IPS DF 4.7 (cell line): ENCODE results near the gene CCL19.
A peak's percentile ranks its signal among the peaks of the same experiment; 100 is the strongest.
"Not testable (repeated sequence)": the region's sequence is repeated elsewhere in the genome, so short reads cannot be mapped to it uniquely, and the experiment has no call there.

Experiments used
- DNase-seq: peaks from one replicate; pipeline ENCODE4 v3.0.0-alpha.2; 2013; ENCODE audit warnings: low spot score; ENCODE audit errors: extremely low read depth

CCL19 gene

GRCh38 chr9:34690983-34691935, at the start of gene CCL19:
CCL19 (minus strand) TSS chr9:34691276; CDS start chr9:34691139, 137 bp downstream.
- DNase-seq = no peak

- not testable (repeated sequence) for DNase-seq
Observed at GRCh38 chr9:34740176-34740575, 49.1 kb upstream of the CCL19 start.

- no peak for DNase-seq
Observed at GRCh38 chr9:34737677-34738260, 46.7 kb upstream of the CCL19 start.

- no peak for DNase-seq
Observed at GRCh38 chr9:34734720-34735119, 43.6 kb upstream of the CCL19 start.

GRCh38 chr9:34732886-34733285, 41.8 kb upstream of the CCL19 start:
- no peak for DNase-seq

GRCh38 chr9:34732478-34732877, 41.4 kb upstream of the CCL19 start:
- no peak for DNase-seq

- no peak for DNase-seq
Observed at GRCh38 chr9:34723141-34723540, 32.1 kb upstream of the CCL19 start.

GRCh38 chr9:34719769-34720025, 28.6 kb upstream of the CCL19 start:
- not testable (repeated sequence) for DNase-seq

- no peak for DNase-seq
Observed at GRCh38 chr9:34719021-34719768, 28.1 kb upstream of the CCL19 start.

- no peak for DNase-seq
Observed at GRCh38 chr9:34717996-34718614, 27.0 kb upstream of the CCL19 start.

GRCh38 chr9:34716711-34717110, 25.6 kb upstream of the CCL19 start:
- DNase-seq = no peak

GRCh38 chr9:34715639-34716215, 24.7 kb upstream of the CCL19 start:
- no peak for DNase-seq

GRCh38 chr9:34714007-34714406, 22.9 kb upstream of the CCL19 start:
- DNase-seq = no peak

- no peak for DNase-seq
Observed at GRCh38 chr9:34712140-34712539, 21.1 kb upstream of the CCL19 start.

GRCh38 chr9:34710023-34710422, 18.9 kb upstream of the CCL19 start, which contains the start of gene CCL21:
CCL21 (minus strand) TSS chr9:34710136; CDS start chr9:34710066, 70 bp downstream.
- DNase-seq = no peak

- no peak for DNase-seq
Observed at GRCh38 chr9:34709196-34709978, 18.3 kb upstream of the CCL19 start.

- no peak for DNase-seq
Observed at GRCh38 chr9:34707130-34707529, 16.1 kb upstream of the CCL19 start.

- DNase-seq = peak; percentile 22
Observed at GRCh38 chr9:34701769-34702736, 11.0 kb upstream of the CCL19 start.

- peak; percentile 14 for DNase-seq
Observed at GRCh38 chr9:34701023-34701768, 10.1 kb upstream of the CCL19 start.
